ENCODE data around the gene CD177. TPM values are rescaled to one million over a fixed set of nuclear protein-coding genes. Genes with fewer than 3 reads are reported as not detected.

The CD177 gene
- total and polyA plus RNA-seq, 9 of the 15 experiments (the other 6 are each of a cell fraction or from before 2014, with no cell fraction given) = not detected

GRCh38 chr19:43318203-43318602 is 35.3 kb upstream of the CD177 start (continued):
- TF ChIP-seq CHD4 (IDR thresholded peaks at IDR 0.05; ENCODE audit: insufficient read depth, insufficient replicate concordance, low read depth, low read length, poor library complexity, severe bottlenecking) (no peak), ETV1 (tag; conservative IDR thresholded peaks at IDR 0.05; ENCODE audit: low read depth) (0 out of 2 replicates have a peak, but pooled peaks have one; percentile 15), PML (IDR thresholded peaks at IDR 0.05; ENCODE audit: low read length) (no peak), ZNF282 (CRISPR knock-in tag; IDR thresholded peaks at IDR 0.05) (no peak), HNRNPL (IDR thresholded peaks at IDR 0.05; ENCODE audit: low read depth, low read length) (no peak), MNT (conservative IDR thresholded peaks at IDR 0.05) (no peak), DNMT1 (IDR thresholded peaks at IDR 0.05) (no peak), KLF6 (CRISPR knock-in tag; IDR thresholded peaks at IDR 0.05; ENCODE audit: borderline replicate concordance) (no peak), MAFG (tag; conservative IDR thresholded peaks at IDR 0.05) (peak; percentile 95), EP300 (IDR thresholded peaks at IDR 0.05; ENCODE audit: low read length) (no peak), CBX1 (IDR thresholded peaks at IDR 0.05; ENCODE audit: low read depth) (no peak), SIN3A (IDR thresholded peaks at IDR 0.05; ENCODE audit: borderline replicate concordance in 2 of 2, control insufficient read depth in 1 of 2, low read depth in 2 of 2, low read length in 2 of 2) (no peak), NCOA6 (IDR thresholded peaks at IDR 0.05) (no peak), ZNF316 (IDR thresholded peaks at IDR 0.05) (peak; percentile 94), RBM39 (optimal IDR thresholded peaks at IDR 0.05; ENCODE audit: low read depth, low read length) (no peak), PCBP1 (IDR thresholded peaks at IDR 0.05; ENCODE audit: low read depth, low read length, poor library complexity, severe bottlenecking) (no peak), HNRNPUL1 (IDR thresholded peaks at IDR 0.05; ENCODE audit: low read length) (no peak), ZBTB34 (CRISPR knock-in tag; IDR thresholded peaks at IDR 0.05) (no peak), ARID3A (IDR thresholded peaks at IDR 0.05; ENCODE audit: borderline replicate concordance, low read depth, low read length) (no peak), ZBTB33 (CRISPR knock-in tag; IDR thresholded peaks at IDR 0.05) (no peak), DIDO1 (tag; IDR thresholded peaks at IDR 0.05; ENCODE audit: low read depth) (no peak)
